H1 (cell line): ENCODE data around the gene TLCD3B. TPM values are rescaled to one million over a fixed set of nuclear protein-coding genes. Genes with fewer than 3 reads are reported as not detected.

Experiments used
- CTCF ChIA-PET: fragments of 300-600 bp; sonication (Branson Sonifier 250); formaldehyde crosslinking; loops from one replicate; lab custom pipeline; 2021; ENCODE audit not compliant: partially characterized antibody; lab: Charles Lee
- POLR2A ChIA-PET: fragments of 300-600 bp; sonication (Branson Sonifier 250); formaldehyde crosslinking; loops from one replicate; lab custom pipeline; 2021; ENCODE audit warnings: inconsistent platforms; ENCODE audit not compliant: partially characterized antibody; lab: Charles Lee
- DNase-seq, 2 experiments: peaks; one replicate each; pipeline versions ENCODE4 v3.0.0 to v3.0.0-alpha.2; 2010 to 2022; ENCODE audit warnings: low spot score in 2 of 2, low read depth in 1 of 2, mixed read lengths in 1 of 2
- FAIRE-seq: peaks from 2 replicates; lab custom pipeline; 2011; peaks lifted over from hg19 to GRCh38; lab: Jason Lieb, UNC
- H2AFZ ChIP-seq: 2 replicates; pipeline ENCODE4 v1.8.1; 2012; ENCODE audit warnings: low read length, inconsistent platforms
- H2AK5ac ChIP-seq: 2 replicates; pipeline ENCODE4 v1.6.1; 2013; ENCODE audit warnings: low read depth, low read length
- H2BK120ac ChIP-seq: replicated peaks from 2 replicates; pipeline ENCODE3; 2013; ENCODE audit warnings: low read depth, low read length, inconsistent platforms
- H2BK12ac ChIP-seq: 2 replicates; pipeline ENCODE4 v1.6.1; 2013; ENCODE audit warnings: low read depth, low read length
- H2BK15ac ChIP-seq: 2 replicates; pipeline ENCODE4 v1.6.1; 2013; ENCODE audit warnings: low read length
- H2BK20ac ChIP-seq: 2 replicates; pipeline ENCODE4 v1.6.1; 2013; ENCODE audit warnings: low read length
- H2BK5ac ChIP-seq: 2 replicates; pipeline ENCODE4 v1.6.1; 2013; ENCODE audit warnings: low read depth, low read length
- H3K14ac ChIP-seq: 2 replicates; pipeline ENCODE4 v1.6.1; 2013; ENCODE audit warnings: inconsistent platforms; ENCODE audit not compliant: insufficient read length
- H3K18ac ChIP-seq: 2 replicates; pipeline ENCODE4 v1.6.1; 2013; ENCODE audit warnings: low read length; ENCODE audit errors: extremely low read depth
- H3K23ac ChIP-seq: 2 replicates; pipeline ENCODE4 v1.6.1; 2013; ENCODE audit warnings: inconsistent platforms; ENCODE audit not compliant: insufficient read length
- H3K23me2 ChIP-seq: 2 replicates; pipeline ENCODE4 v1.6.1; 2013; ENCODE audit warnings: low read depth, low read length
- H3K27ac ChIP-seq: 2 replicates; pipeline ENCODE4 v1.6.1; 2011; ENCODE audit warnings: low read depth, low read length, inconsistent platforms
- H3K27me3 ChIP-seq, 4 experiments: replicated peaks in 1 of 4; 1 replicate in 1 of 4; 2 replicates in 3 of 4; pipeline versions ENCODE4 v1.6.1 to v1.8.1; 2011 to 2013; ENCODE audit warnings: low read length in 3 of 4, mild to moderate bottlenecking in 3 of 4, inconsistent platforms in 2 of 4, mixed read lengths in 2 of 4, moderate library complexity in 1 of 4; ENCODE audit not compliant: control insufficient read depth in 3 of 4, insufficient read depth in 3 of 4; ENCODE audit errors: extremely low read depth in 1 of 4
- H3K36me3 ChIP-seq, 4 experiments: 2 replicates each; pipeline versions ENCODE4 v1.6.1 to v1.8.1; 2011 to 2013; ENCODE audit warnings: mild to moderate bottlenecking in 4 of 4, low read length in 3 of 4, moderate library complexity in 2 of 4, control low read depth in 1 of 4, inconsistent platforms in 1 of 4; ENCODE audit not compliant: insufficient read depth in 4 of 4, control insufficient read depth in 2 of 4
- H3K4ac ChIP-seq: replicated peaks from 2 replicates; pipeline ENCODE3; 2013; ENCODE audit warnings: low read length, low read depth, mixed read lengths, inconsistent platforms; ENCODE audit not compliant: insufficient read length
- H3K4me1 ChIP-seq, 4 experiments: replicated peaks in 1 of 4; 1 replicate in 1 of 4; 2 replicates in 3 of 4; pipeline versions ENCODE4 v1.6.1 to v1.8.1; 2011 to 2013; ENCODE audit warnings: low read length in 3 of 4, inconsistent platforms in 2 of 4, mixed read lengths in 1 of 4; ENCODE audit not compliant: insufficient read depth in 4 of 4, control insufficient read depth in 3 of 4
- H3K4me2 ChIP-seq, 2 experiments: 2 replicates each; pipeline versions ENCODE4 v1.6.1 to v1.8.1; 2011 to 2013; ENCODE audit warnings: low read depth in 2 of 2, low read length in 2 of 2, control low read depth in 1 of 2, inconsistent platforms in 1 of 2, mild to moderate bottlenecking in 1 of 2; ENCODE audit not compliant: insufficient read depth in 1 of 2
- H3K4me3 ChIP-seq, 4 experiments: fragments of 200-600, 300-600 bp in 1 of 4; sonication (generic), shearing (Covaris generic), sonication (Bioruptor Twin) in 1 of 4; 2 replicates each; pipeline versions ENCODE4 v1.5.1 to v1.8.1; 2011 to 2016; ENCODE audit warnings: low read length in 4 of 4, low read depth in 3 of 4, control low read depth in 2 of 4, inconsistent platforms in 2 of 4, mild to moderate bottlenecking in 2 of 4, mixed read lengths in 1 of 4, moderate library complexity in 1 of 4; ENCODE audit not compliant: insufficient read depth in 2 of 4; ENCODE audit errors: extremely low read depth in 1 of 4
- H3K56ac ChIP-seq: replicated peaks from 2 replicates; pipeline ENCODE3; 2013; ENCODE audit warnings: low read depth, mild to moderate bottlenecking, mixed read lengths, low read length, inconsistent platforms; ENCODE audit not compliant: insufficient read length
- H3K79me1 ChIP-seq: 2 replicates; pipeline ENCODE4 v1.6.1; 2013; ENCODE audit warnings: low read depth, low read length, control low read depth
- H3K79me2 ChIP-seq, 2 experiments: 2 replicates each; pipeline versions ENCODE4 v1.6.1 to v1.8.1; 2012 to 2013; ENCODE audit warnings: low read length in 2 of 2, mild to moderate bottlenecking in 2 of 2, inconsistent platforms in 1 of 2; ENCODE audit not compliant: insufficient read depth in 2 of 2, control insufficient read depth in 1 of 2
- H3K9ac ChIP-seq, 4 experiments: replicated peaks in 1 of 4; 1 replicate in 1 of 4; 2 replicates in 3 of 4; pipeline versions ENCODE4 v1.6.1 to v1.8.1; 2011 to 2013; ENCODE audit warnings: low read depth in 3 of 4, low read length in 3 of 4, control low read depth in 2 of 4, mild to moderate bottlenecking in 2 of 4, moderate library complexity in 2 of 4, inconsistent platforms in 1 of 4; ENCODE audit errors: extremely low read depth in 1 of 4
- H3K9me3 ChIP-seq, 2 experiments: 2 replicates each; pipeline versions ENCODE4 v1.6.1 to v1.8.1; 2012 to 2013; ENCODE audit warnings: mild to moderate bottlenecking in 2 of 2, moderate library complexity in 2 of 2, control low read depth in 1 of 2, inconsistent platforms in 1 of 2, low read depth in 1 of 2, low read length in 1 of 2, mixed read lengths in 1 of 2; ENCODE audit not compliant: insufficient read depth in 2 of 2
- H4K20me1 ChIP-seq, 2 experiments: replicated peaks in 1 of 2; 2 replicates each; pipeline versions ENCODE3 to v1.8.1; 2011 to 2013; ENCODE audit warnings: inconsistent platforms in 2 of 2, low read length in 2 of 2, mild to moderate bottlenecking in 1 of 2; ENCODE audit not compliant: insufficient read depth in 2 of 2, control insufficient read depth in 1 of 2
- H4K5ac ChIP-seq: 2 replicates; pipeline ENCODE4 v1.6.1; 2013; ENCODE audit warnings: low read length, low read depth, mixed read lengths, inconsistent platforms; ENCODE audit not compliant: insufficient read length
- H4K8ac ChIP-seq: 2 replicates; pipeline ENCODE4 v1.8.0; 2013; ENCODE audit warnings: mild to moderate bottlenecking, moderate library complexity, low read length, inconsistent platforms; ENCODE audit not compliant: insufficient read depth; ENCODE audit errors: extremely low read depth
- H4K91ac ChIP-seq: replicated peaks from 2 replicates; pipeline ENCODE3; 2013; ENCODE audit warnings: low read length, mixed read lengths, inconsistent platforms; ENCODE audit not compliant: insufficient read length
- JUND ChIP-seq: IDR thresholded peaks from 2 replicates; pipeline ENCODE4 v1.6.1; 2011; ENCODE audit warnings: mild to moderate bottlenecking, improper control_type of control experiment, low read length
- MAFK ChIP-seq: IDR thresholded peaks from 2 replicates; pipeline ENCODE4 v1.6.1; 2012; ENCODE audit warnings: low read depth, mild to moderate bottlenecking, improper control_type of control experiment, low read length
- RAD21 ChIP-seq, 2 experiments: IDR thresholded peaks in 1 of 2; conservative IDR thresholded peaks in 1 of 2; 2 replicates each; pipeline ENCODE4 v1.6.1; 2011; ENCODE audit warnings: low read depth in 2 of 2, low read length in 2 of 2, improper control_type of control experiment in 1 of 2, inconsistent platforms in 1 of 2, mild to moderate bottlenecking in 1 of 2, moderate library complexity in 1 of 2
- SRF ChIP-seq: IDR thresholded peaks from 2 replicates; pipeline ENCODE4 v1.6.1; 2011; ENCODE audit warnings: mild to moderate bottlenecking, low read depth, low read length, moderate library complexity
- USF2 ChIP-seq: IDR thresholded peaks from 2 replicates; pipeline ENCODE4 v1.6.1; 2011; ENCODE audit warnings: low read length, improper control_type of control experiment
- WGBS, 2 experiments: shearing (Covaris generic) in 1 of 2; methylation state at CpG; one replicate each; pipeline versions ENCODE4 v1.1.6 to v1.1.7; 2013 to 2015; ENCODE audit warnings: low lambda C conversion rate in 2 of 2, mixed read lengths in 2 of 2, inconsistent platforms in 1 of 2, low coverage in 1 of 2, missing lambda C conversion rate in 1 of 2; ENCODE audit not compliant: insufficient replicate concordance in 2 of 2, insufficient coverage in 1 of 2, insufficient read length in 1 of 2; ENCODE audit errors: extremely low coverage in 1 of 2, missing lambda C conversion rate in 1 of 2; 5-methylcytosine and 5-hydroxymethylcytosine counted together
- polyA plus RNA-seq, 7 experiments: library from polyadenylated mRNA; depleted of rRNA in 3 of 7; stranded (reverse) in 5 of 7; unstranded in 2 of 7; fragments of >200 nt in 5 of 7; fragments of 200-250 nt in 2 of 7; gene quantifications; 1 replicate in 5 of 7; 2 replicates in 1 of 7; 4 replicates in 1 of 7; pipeline versions ENCODE4 v1.2.1 to v1.2.3, GENCODE V29; 2011 to 2013; ENCODE audit warnings: missing spikeins in 2 of 7, mixed read lengths in 2 of 7
- total RNA-seq: library from RNA; stranded (reverse); fragmentation: NEBNext Ultra II Directional; extraction: Animal tissue kit (Norgen Biotek cat#: 25700); gene quantifications from 2 replicates; pipeline ENCODE4 v1.2.1, GENCODE V29; 2021
- TF ChIP-seq, protein P1 (sequence below): IDR thresholded peaks from 2 replicates; pipeline ENCODE4 v1.6.1; 2012; ENCODE audit warnings: inconsistent platforms

Gene TLCD3B
- total and polyA plus RNA-seq, 2 of the 8 experiments (the other 6 are each of a cell fraction or from before 2014, with no cell fraction given) = 15.2 to 26.9 TPM

DNA sequence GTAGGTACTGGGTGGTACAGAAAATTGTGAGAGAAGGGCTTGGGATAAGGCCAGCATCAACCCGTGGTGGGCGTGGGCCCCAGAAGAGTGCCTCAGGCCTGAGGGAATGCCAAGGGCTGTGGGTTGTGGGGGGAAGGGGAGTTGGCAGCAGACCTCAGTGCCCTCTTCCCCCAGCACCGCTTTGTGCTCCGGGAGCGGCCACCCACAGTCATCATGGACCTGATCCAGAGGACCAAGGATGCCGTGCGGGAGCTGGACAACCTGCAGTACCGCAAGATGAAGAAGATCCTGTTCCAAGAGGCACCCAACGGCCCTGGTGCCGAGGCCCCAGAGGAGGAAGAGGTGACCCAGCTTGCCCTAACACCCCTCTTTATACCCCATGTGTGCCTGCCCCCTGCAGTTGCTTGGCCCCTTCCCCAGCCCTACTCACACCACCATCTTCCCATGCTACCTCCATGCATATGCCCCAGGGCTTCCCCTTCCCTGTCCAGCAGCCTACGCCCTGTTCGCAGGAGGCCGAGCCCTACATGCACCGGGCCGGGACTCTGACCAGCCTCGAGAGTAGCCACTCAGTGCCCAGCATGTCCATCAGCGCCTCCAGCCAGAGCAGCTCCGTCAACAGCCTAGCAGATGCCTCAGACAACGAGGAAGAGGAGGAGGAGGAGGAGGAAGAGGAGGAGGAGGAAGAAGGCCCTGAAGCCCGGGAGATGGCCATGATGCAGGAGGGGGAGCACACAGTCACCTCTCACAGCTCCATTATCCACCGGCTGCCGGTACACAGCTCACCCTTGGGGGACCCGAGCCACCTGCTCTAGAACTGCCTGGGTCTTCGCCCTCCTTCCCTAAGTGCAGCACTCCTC, 48.3 kb downstream of the TLCD3B start:
- no peak overlapping the region for H3K23ac ChIP-seq
- H3K56ac ChIP-seq = no peak overlapping the region
- no peaks in the 10 kb centered on the region for H3K27me3 ChIP-seq
- no peak overlapping the region; the same call in 1 of the 2 replicates for H4K8ac ChIP-seq
- H3K79me1 ChIP-seq = peaks cover 7% of the 10 kb centered on the region; the same call in 1 of the 2 replicates
- no peaks in the 10 kb centered on the region; a peak in 1 of 4 replicates for H3K79me2 ChIP-seq
- H3K9ac ChIP-seq = no peak overlapping the region
- TF ChIP-seq JUND = no peak
- TF ChIP-seq SRF = no peak
- TF ChIP-seq USF2 = no peak
- TF ChIP-seq MAFK = no peak
- TF ChIP-seq RAD21 (IDR thresholded peaks at IDR 0.05 in 1 of 2, conservative IDR thresholded peaks at IDR 0.05 in 1 of 2; ENCODE audit: low read depth in 2 of 2, low read length in 2 of 2) = no peak
- TF ChIP-seq, protein P1, sequence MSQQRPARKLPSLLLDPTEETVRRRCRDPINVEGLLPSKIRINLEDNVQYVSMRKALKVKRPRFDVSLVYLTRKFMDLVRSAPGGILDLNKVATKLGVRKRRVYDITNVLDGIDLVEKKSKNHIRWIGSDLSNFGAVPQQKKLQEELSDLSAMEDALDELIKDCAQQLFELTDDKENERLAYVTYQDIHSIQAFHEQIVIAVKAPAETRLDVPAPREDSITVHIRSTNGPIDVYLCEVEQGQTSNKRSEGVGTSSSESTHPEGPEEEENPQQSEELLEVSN = no peak
- H3K36me3 ChIP-seq = peaks cover 21 to 90% (median 69%) of the 10 kb centered on the region in 4 experiments
- 96% methylated on average over 24 of the region's 24 CpGs; no CpG with 5 or more reads in 1 of the 2 experiments for WGBS, 2 experiments
- H2BK12ac ChIP-seq = no peak overlapping the region
- H4K20me1 ChIP-seq = peaks cover 0 to 2% of the 10 kb centered on the region in 2 experiments
- no peaks in the 10 kb centered on the region for H3K9me3 ChIP-seq
- H3K4me2 ChIP-seq = no peak overlapping the region
- H3K4ac ChIP-seq = no peak overlapping the region
- no peak overlapping the region for H4K91ac ChIP-seq
- no peak overlapping the region for H3K4me3 ChIP-seq
- FAIRE-seq (no peak), DNase-seq (no peak)
- H2AK5ac ChIP-seq = no peak overlapping the region
- no peak overlapping the region for H4K5ac ChIP-seq
- H3K14ac ChIP-seq = no peak overlapping the region
- H3K23me2 ChIP-seq = no peaks in the 10 kb centered on the region
- H2AFZ ChIP-seq = no peak overlapping the region
- no peak overlapping the region for H2BK120ac ChIP-seq
- H3K18ac ChIP-seq = no peak overlapping the region
- H3K27ac ChIP-seq = no peak overlapping the region
- CTCF ChIA-PET = interaction anchor here (1.2 to 1.7 kb wide), 3 partner anchors 11 to 50 kb away, joined by 3 read pairs; no protein-coding TSS in a partner anchor
- H2BK20ac ChIP-seq = no peak overlapping the region
- POLR2A ChIA-PET = interaction anchor here (1.1 to 2.7 kb wide), 4 partner anchors 9 to 21 kb away, joined by 3 to 8 read pairs (median 4); partner anchors contain the start of genes HIRIP3 and TAOK2
- H2BK15ac ChIP-seq = no peak overlapping the region
- H3K4me1 ChIP-seq = no peaks in the 10 kb centered on the region
- H2BK5ac ChIP-seq = no peak overlapping the region
